ENCODE results near the gene SNAP25. TPM values are rescaled to one million over a fixed set of nuclear protein-coding genes. Genes with fewer than 3 reads are reported as not detected.

Gene SNAP25
- total RNA-seq, 4 donors from 2014 or later: 0.38 to 1.3 (median 0.58) TPM

DNA sequence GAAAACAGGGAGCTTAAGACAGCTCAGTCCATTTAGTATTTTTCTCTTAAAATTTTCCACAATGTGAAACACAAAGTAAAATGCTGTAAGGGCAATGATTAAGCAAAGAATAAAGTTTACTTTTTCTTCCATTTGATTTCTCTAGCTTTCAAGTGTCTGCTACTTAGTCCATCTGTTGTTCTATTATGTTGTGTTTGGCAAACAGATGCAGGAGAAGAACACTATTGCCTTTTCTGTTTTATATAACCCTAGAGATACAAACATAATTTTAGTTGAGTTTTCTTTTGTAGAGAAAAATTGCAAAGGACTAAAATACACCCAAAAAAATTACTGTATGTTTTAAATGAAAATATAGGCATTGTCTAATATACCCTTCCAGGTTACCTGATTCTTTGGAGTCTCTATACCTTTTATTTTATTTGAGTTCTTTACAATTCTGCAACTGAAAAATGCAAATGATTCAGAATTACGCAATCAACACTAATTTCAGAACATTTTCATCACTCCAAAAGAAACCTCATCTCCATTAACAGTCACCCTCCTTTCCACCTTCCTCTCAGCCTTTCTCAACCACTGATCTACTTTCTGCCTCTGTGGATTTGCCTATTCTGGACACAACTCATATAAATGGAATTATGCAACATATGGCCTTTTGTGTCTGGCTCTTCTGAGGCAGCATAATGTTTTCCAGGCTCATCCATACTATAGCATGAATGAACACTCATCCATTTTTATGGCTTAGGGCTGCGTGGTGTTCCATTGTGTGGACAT is 118.5 kb downstream of the SNAP25 start:
- TF ChIP-seq, protein P1, sequence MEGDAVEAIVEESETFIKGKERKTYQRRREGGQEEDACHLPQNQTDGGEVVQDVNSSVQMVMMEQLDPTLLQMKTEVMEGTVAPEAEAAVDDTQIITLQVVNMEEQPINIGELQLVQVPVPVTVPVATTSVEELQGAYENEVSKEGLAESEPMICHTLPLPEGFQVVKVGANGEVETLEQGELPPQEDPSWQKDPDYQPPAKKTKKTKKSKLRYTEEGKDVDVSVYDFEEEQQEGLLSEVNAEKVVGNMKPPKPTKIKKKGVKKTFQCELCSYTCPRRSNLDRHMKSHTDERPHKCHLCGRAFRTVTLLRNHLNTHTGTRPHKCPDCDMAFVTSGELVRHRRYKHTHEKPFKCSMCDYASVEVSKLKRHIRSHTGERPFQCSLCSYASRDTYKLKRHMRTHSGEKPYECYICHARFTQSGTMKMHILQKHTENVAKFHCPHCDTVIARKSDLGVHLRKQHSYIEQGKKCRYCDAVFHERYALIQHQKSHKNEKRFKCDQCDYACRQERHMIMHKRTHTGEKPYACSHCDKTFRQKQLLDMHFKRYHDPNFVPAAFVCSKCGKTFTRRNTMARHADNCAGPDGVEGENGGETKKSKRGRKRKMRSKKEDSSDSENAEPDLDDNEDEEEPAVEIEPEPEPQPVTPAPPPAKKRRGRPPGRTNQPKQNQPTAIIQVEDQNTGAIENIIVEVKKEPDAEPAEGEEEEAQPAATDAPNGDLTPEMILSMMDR (IDR thresholded peaks at IDR 0.05; ENCODE audit: low read depth): no peak

DNA sequence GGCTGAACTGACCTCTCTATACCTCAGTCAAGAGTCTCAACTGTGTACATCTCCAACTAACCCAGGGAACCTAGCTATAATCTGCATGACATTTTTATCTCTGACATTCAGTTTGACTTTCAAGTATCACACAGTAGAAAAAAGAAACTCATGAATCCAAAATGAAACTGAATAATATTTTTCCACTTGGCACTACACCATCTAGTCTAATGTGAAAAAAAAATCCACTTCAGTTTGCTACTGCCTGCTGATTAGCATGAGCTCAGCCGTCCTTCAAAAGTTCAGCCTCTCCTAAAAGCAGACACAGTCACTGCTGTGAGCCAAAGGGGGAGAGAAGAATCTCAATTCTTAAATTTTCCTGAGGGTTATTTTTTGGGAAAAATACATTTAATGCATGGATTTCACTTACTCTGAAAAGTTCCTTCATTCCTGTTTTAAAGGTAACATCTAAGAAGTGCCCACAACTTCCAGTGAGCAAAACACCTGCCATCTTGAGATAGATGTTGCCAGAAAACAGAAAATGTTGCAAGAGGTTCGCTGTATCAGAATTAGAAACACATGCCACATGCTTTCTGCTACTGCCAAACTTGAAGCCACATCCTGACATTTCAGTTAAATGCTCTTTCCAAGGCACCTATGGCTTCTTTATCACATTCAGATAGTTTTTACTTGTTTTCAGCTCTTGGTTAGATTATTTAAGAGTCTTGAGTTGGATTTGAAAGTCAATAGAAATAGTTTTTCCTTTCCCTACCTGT is 120.0 kb downstream of the SNAP25 start:
- TF ChIP-seq, protein P1 (IDR thresholded peaks at IDR 0.05; ENCODE audit: low read depth): no peak

DNA sequence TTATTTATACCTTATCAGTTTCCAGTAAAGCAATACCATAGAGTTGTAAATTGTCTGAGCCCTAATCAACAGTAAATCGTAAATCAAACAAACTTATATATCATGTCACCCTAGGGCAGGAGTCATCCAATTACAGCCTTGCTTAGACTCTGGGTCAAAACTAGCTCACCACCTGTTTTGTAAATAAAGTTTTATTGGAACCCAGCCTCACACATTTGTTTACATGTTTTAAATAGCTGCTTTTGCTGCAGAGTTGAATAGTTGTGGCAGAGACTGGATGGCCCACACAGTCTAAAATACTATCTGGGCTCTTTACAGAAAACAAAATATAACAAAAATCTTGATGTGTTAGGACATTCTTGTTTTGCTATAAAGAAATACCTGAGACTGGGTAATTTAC is 121.0 kb downstream of the SNAP25 start:
- TF ChIP-seq, protein P1 (IDR thresholded peaks at IDR 0.05; ENCODE audit: low read depth): no peak

DNA sequence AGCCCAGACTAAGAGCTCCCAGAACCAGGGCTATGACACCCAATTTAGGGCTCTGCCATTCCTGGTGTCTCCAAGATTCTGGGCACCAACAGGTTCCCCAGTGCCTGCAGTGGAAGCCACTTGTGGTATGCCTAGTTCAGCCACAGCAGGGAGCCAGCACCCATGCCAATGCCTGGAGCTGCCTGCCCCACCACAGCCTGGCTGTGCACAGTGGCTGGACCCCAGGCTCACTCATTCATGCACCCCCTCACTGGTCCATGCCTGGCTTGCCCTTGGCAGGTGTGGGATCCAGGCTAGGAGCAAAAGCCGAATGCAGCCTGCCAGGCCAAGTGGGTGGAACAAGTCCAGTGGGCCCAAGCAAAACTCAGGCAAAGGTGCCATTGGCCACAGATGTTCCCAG is 123.5 kb downstream of the SNAP25 start:
- TF ChIP-seq, protein P1 (IDR thresholded peaks at IDR 0.05; ENCODE audit: low read depth): no peak

DNA sequence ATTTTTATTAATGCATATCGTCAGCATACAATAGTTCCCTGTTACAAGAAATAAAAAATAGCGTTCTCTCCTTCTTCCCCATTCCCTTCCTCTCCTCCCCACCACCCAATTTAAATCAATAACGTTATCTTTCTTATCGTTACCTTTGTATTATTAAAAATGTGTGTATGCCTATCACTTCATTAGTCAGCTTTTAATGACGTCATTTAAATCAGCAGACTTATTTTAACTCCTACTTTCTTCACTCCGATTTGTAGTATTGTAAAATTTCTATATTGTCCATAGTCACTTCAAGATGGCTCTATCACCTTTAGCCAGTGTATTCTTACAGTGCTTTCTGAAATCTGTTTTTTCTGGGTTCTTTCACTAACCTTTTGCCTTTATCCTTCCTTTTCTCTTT is 126.3 kb downstream of the SNAP25 start:
- TF ChIP-seq, protein P1 (IDR thresholded peaks at IDR 0.05; ENCODE audit: low read depth): no peak

DNA sequence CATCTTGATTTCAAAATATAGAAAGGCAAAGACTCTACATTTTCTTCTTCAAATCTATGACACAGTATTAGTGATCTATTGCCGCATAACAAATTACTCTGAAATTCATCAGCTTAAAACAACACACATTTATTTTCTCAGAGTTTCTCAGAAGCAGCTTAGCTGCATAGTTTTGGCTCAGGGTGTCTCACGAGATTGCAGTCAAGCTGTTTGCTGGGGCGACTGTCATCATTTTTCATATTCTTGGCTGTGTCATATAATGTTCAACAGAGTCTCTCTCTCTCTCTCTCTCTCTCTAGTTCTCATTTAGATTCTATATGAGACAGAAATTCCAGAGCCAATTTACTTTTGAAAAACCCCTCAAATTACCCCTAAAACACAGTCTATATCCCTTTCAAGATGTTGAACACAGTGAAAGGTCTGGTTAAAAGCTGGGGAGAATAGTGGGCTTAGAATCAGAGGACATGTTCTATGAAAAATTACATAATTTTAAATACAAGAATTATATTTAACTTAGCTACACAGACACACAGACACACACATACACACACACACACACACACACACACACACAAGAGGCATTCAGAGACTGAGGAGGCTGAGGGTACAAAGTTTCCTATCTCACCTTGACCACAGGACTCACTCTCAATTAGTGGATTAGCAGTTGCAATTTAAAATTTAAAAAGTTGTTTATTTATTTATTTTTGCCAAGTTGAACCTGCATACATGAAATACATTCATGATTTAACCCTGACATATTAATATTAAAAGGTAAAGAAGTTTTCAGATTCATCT is 128.7 kb downstream of the SNAP25 start:
- TF ChIP-seq, protein P1 (IDR thresholded peaks at IDR 0.05; ENCODE audit: low read depth): no peak

DNA sequence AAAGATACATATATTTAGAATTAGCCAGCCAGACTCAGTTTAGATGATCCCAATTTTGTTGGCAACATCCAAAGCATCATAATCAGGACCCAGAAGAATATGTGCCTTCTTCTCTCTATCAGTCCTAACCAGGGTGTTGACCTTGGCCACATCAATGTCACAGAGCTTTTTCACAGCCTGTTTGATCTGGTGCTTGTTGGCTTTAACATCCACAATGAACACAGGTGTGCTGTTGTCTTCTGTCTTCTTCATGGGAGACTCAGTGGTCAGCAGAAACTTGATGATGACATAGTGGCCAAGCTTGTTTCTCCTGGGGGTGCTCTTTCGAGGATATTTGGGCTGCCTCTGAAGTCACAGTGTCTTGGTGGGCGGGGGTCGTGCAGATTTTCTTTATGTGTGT is 130.5 kb downstream of the SNAP25 start:
- TF ChIP-seq, protein P1 (IDR thresholded peaks at IDR 0.05; ENCODE audit: low read depth): no peak
